BJ (cell line): ENCODE results near the gene GCSAM. TPM values are rescaled to one million over a fixed set of nuclear protein-coding genes. Genes with fewer than 3 reads are reported as not detected.

Experiments
- CTCF ChIA-PET: fragments of 350-600 bp; formaldehyde crosslinking; extraction: SDS; loops from one replicate; lab custom pipeline; 2021; ENCODE audit warnings: antibody characterized with exemption, inconsistent platforms; lab: Yijun Ruan, JAX
- POLR2A ChIA-PET: fragments of 300-600 bp; sonication (Branson Sonifier 250); formaldehyde crosslinking; extraction: SDS; loops from one replicate; lab custom pipeline; 2021; ENCODE audit warnings: antibody characterized with exemption; lab: Charles Lee
- DNase-seq: peaks from one replicate; pipeline ENCODE4 v3.0.0-alpha.2; 2011; ENCODE audit warnings: low read depth
- H3K27me3 ChIP-seq: 2 replicates; pipeline ENCODE4 v1.6.0; 2011; ENCODE audit warnings: low read length; ENCODE audit not compliant: control insufficient read depth, insufficient read depth
- H3K36me3 ChIP-seq: 2 replicates; pipeline ENCODE4 v1.5.1; 2011; ENCODE audit warnings: low read length; ENCODE audit not compliant: control insufficient read depth, insufficient read depth
- H3K4me3 ChIP-seq: 2 replicates; pipeline ENCODE4 v1.5.1; 2011; ENCODE audit warnings: low read depth, mild to moderate bottlenecking, control low read depth, low read length
- CTCF ChIP-seq: IDR thresholded peaks from 2 replicates; pipeline ENCODE4 v1.5.1; 2011; ENCODE audit warnings: low read depth, mild to moderate bottlenecking, control low read depth, inconsistent platforms, low read length, moderate library complexity; ENCODE audit not compliant: insufficient read depth
- polyA plus RNA-seq: library from polyadenylated mRNA; depleted of rRNA; stranded (reverse); fragments of >200 nt; gene quantifications from 2 replicates; pipeline ENCODE4 v1.2.3, GENCODE V29; 2011

Gene GCSAM
- polyA plus RNA-seq, 1 experiment = not detected

DNA sequence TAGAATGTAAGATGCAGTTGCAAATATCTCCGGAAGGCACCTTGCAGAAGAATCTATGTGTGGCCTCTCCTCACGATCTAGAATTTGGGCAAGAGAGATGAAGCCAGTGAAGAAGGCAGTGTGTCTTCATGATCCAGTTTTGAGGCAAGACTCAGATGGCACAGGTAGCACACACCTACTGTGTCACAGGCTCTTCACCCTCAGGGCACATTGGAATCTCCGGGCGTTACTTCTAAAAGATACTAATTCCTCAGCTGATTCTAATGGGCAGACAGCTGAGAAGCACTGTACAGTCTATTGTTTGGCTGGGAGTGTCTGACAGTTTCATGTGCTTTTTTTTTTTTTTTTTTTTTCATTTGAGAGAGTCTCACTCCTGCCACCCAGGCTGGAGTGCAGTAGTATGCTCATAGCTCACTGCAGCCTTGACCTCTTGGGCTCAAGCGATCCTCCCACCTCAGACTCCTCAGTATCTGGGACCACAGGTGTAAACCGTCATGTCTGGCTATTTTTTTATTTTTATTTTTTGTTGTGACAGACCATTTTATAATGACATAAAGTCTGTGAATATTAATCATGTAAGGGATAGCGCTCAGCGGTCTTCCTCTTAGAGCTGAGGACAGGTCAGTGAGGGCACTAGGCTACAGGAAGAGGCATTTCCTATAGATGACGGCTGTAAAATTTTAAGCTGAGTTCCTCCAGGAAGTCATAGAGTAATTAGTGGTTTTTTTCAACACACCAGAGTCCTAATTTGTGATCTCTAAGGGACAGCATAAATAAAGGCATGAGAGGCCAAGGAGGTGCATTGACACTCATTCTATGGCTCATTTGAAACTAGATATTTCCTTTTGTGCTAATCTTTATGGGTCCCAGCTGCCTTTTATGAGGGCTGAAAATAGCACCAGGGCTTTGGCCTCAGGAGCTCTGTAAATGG, 42.8 kb downstream of the GCSAM start:
- H3K27me3 ChIP-seq = no peaks in the 10 kb centered on the region
- H3K36me3 ChIP-seq = no peaks in the 10 kb centered on the region
- ChIA-PET CTCF (no interaction called here), POLR2A (interaction anchor here (0.6 kb wide), 1 partner anchor 383 kb away, joined by 4 read pairs; no protein-coding TSS in a partner anchor)
- no peak overlapping the region for H3K4me3 ChIP-seq
- no peak for TF ChIP-seq CTCF
- no peak for DNase-seq

DNA sequence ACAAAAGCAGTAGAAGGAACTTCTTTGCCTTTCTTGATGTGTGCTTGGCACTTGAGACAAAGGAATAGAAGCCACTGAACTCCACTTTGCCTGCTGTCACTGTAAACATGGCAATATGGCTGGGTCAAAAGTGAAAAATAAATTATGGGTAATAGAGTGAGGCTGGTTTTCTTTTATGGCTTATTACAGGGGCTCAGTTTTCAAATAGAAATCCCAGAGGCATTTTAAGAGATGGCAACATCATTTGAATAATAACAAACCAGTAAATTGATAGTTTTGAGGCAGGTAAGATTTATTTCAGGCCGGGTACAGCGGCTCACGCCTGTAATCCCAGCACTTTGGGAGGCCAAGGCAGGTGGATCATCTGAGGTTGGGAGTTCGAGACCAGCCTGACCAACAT, 44.1 kb downstream of the GCSAM start:
- ChIA-PET CTCF (interaction anchor here (1.3 kb wide), 1 partner anchor 44 kb away, joined by 3 read pairs; no protein-coding TSS in a partner anchor), POLR2A (interaction anchor here (0.7 kb wide), 1 partner anchor 416 kb away, joined by 16 read pairs; no protein-coding TSS in a partner anchor)
- H3K36me3 ChIP-seq = no peaks in the 10 kb centered on the region
- H3K4me3 ChIP-seq = no peak overlapping the region
- TF ChIP-seq CTCF = no peak
- no peak for DNase-seq
- no peaks in the 10 kb centered on the region for H3K27me3 ChIP-seq

DNA sequence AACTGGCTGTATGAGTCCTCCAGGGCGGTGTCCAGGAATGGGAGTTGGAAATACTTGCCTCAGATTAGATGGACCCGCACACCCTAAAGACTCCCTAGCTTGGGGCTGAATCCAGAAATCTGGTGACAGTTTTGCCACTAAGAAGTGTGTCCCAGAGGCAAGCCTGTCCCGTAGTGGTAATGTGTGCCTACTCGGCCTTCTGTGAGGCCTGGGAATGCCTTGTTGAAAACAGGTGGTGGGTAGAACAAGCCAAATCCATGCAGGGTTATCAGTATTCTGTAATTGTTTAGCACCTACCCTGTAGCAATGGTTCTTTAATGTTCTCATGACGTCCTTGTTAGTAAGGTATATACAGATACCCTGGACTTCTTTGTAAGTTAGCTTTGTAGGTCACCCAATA, 45.3 kb downstream of the GCSAM start:
- H3K27me3 ChIP-seq = no peaks in the 10 kb centered on the region
- POLR2A ChIA-PET = no interaction called here
- no peaks in the 10 kb centered on the region for H3K36me3 ChIP-seq
- DNase-seq = no peak
- CTCF ChIA-PET = interaction anchor here (0.9 to 1.3 kb wide), 2 partner anchors 18 to 43 kb away, joined by 3 read pairs; no protein-coding TSS in a partner anchor
- no peak overlapping the region for H3K4me3 ChIP-seq
- TF ChIP-seq CTCF = no peak

GRCh38 chr3:112086875-112087524, 46.0 kb downstream of the GCSAM start:
- Histone ChIP-seq H3K36me3 (no peaks in the 10 kb centered on the region), H3K4me3 (peak overlapping the region; percentile 56), H3K27me3 (no peaks in the 10 kb centered on the region)
- no peak for DNase-seq
- no peak for TF ChIP-seq CTCF
- ChIA-PET POLR2A (interaction anchor here (0.6 kb wide), 1 partner anchor 56 kb away, joined by 3 read pairs; no protein-coding TSS in a partner anchor), CTCF (interaction anchor here (0.6 to 0.9 kb wide), 3 partner anchors 11 to 74 kb away, joined by 3 to 4 read pairs (median 3); no protein-coding TSS in a partner anchor)
